ENCODE results near the gene SLC23A2.

GRCh38 chr20:4844325-4844724 is 157.0 kb downstream of the SLC23A2 start:
- TF ChIP-seq RARB (CRISPR knock-in tag; IDR thresholded peaks at IDR 0.05), result no peak
- no peak for TF ChIP-seq ZFP3 (CRISPR knock-in tag; IDR thresholded peaks at IDR 0.05)
- TF ChIP-seq PATZ1 (CRISPR knock-in tag; IDR thresholded peaks at IDR 0.05; ENCODE audit: borderline replicate concordance), result no peak

Measured in SK-N-SH treated with all-trans-retinoic acid at 6 μM for 48 hours (cell line).